NT2/D1 (cell line): Measurements from ENCODE around the gene BDP1.

ENCODE experiments used
- SUZ12 ChIP-seq: IDR thresholded peaks from 2 replicates; pipeline ENCODE4 v1.6.1; 2011; ENCODE audit not compliant: insufficient read length, insufficient read depth; ENCODE audit errors: extremely low read depth
- YY1 ChIP-seq: IDR thresholded peaks from 2 replicates; pipeline ENCODE4 v1.6.1; 2011; ENCODE audit not compliant: insufficient read length, insufficient read depth
- ZNF274 ChIP-seq: IDR thresholded peaks from 2 replicates; pipeline ENCODE4 v1.6.1; 2011; ENCODE audit warnings: mild to moderate bottlenecking, low read depth, low read length

DNA sequence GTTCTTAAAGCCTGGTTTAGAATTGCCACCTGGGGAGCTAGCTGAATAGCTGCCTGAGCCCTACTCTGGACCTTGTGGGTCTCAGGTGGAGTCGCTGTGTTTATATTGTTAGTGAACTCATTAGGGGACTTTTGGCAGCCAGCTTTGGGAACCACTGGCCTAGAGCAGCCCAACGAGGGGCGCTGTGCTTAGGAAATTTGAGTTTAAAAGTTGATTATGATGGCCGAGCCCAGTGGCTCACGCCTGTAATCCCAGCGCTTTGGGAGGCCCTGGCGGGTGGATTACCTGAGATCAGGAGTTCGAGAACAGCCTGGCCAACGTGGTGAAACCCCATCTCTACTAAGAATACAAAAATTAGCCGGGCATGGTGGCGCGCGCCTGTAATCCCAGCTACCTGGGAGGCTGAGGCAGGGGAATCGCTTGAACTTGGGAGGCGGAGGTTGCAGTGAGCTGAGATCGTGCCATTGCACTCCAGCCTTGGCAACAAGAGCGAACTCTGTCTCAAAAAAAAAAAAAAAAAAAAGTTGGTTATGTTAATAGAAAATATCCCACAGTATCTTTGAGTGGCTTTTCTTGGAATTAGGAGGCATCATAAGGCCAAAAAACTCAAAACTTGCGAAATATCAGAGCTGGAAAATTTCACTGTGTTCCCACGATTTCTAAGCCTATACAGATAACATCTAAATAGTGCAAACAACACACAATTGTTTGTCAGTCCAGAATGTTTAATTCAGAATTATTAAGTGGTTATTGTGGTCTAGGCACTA, 132.5 kb downstream of the BDP1 start:
- TF ChIP-seq YY1 (no peak), ZNF274 (no peak), SUZ12 (no peak)
